GM18526 (cell line): Measurements from ENCODE around the gene KLF3.

Experiments used
- POLR2A ChIP-seq: IDR thresholded peaks from 3 replicates; pipeline ENCODE4 v1.6.1; 2011; ENCODE audit not compliant: insufficient read length; ENCODE audit errors: extremely low read depth

Gene KLF3

GRCh38 chr4:38681281-38681991 is 17.4 kb downstream of the KLF3 start:
- TF ChIP-seq POLR2A, result no peak

DNA sequence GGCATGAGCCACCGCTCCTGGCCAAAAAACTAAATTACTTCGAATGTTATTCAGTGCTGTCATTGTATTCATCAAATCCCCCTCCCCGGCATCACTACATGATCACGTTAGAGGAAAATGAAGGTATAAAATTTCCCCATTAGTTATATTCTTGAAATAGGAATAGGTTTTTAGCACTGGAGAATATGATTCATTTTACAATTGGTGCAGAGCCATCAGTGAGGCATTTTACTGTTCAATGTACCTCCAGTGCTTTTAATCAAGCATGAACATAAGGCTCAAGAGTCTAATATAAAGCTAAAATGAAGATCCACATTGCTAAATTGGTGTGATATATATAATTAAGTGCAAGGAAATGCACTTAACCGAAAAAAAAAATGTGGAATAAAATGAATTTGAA is 18.3 kb downstream of the KLF3 start:
- no peak for TF ChIP-seq POLR2A

DNA sequence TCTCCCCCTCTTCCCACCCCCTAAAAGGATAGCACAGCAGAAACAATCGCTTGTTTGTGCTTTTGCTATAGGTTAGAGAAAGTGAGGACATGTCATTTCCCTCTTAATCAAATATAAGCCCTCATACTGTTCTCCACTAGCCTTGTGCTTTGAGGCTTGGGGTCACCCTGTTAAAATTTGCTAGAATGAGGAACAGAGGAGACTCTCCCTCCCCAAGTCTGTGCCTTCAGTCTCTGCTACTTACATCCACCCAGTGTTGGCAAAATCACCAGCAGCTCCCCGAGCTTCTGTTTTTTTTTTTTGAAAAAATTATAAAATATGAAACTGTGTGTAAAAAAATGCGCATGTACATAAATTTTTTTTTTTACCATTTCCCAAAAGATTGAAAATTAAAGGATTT is 19.3 kb downstream of the KLF3 start:
- TF ChIP-seq POLR2A, result no peak

GRCh38 chr4:38684271-38684670 is 20.3 kb downstream of the KLF3 start:
- TF ChIP-seq POLR2A, result no peak

- no peak for TF ChIP-seq POLR2A
Measured at GRCh38 chr4:38684951-38685844, 21.2 kb downstream of the KLF3 start.

GRCh38 chr4:38686682-38687081 is 22.7 kb downstream of the KLF3 start:
- no peak for TF ChIP-seq POLR2A

GRCh38 chr4:38687571-38688011 is 23.6 kb downstream of the KLF3 start:
- TF ChIP-seq POLR2A, result no peak

DNA sequence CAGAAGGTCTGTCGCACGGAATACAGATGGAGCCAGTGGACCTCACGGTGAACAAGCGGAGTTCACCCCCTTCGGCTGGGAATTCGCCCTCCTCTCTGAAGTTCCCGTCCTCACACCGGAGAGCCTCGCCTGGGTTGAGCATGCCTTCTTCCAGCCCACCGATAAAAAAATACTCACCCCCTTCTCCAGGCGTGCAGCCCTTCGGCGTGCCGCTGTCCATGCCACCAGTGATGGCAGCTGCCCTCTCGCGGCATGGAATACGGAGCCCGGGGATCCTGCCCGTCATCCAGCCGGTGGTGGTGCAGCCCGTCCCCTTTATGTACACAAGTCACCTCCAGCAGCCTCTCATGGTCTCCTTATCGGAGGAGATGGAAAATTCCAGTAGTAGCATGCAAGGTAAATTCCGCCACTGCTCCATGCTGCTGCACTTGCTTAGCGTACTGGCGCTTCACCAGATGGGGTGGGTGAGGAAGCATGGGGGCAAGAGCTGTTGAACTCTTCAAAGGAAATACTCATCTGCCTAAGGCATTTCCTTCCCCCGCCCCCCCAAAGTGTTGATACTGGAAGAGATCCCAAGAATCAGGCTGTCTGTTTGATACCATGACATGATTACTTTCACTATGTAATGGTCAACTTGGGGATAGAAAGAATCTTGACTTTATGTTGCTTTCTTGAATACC is 24.8 kb downstream of the KLF3 start:
- TF ChIP-seq POLR2A, result no peak

- no peak for TF ChIP-seq POLR2A
Measured at GRCh38 chr4:38691251-38692008, 27.4 kb downstream of the KLF3 start.

DNA sequence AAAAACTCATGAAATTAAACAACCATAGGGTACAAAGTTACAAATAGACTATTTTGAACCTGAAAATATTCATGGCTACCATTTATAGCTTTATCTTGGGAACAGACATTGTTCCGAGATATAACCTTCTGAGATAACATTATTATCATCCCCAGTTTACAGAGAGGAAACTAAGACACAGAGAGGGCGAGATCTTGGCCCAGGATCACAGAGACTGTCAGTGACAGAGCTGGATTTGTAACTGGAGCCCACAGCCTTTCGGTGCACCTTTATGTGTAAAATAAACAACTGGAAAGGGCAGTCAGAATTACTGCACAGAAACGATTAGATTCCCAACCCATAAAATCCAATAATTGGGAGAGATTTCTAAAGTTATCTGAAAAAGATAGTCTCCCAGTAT is 28.4 kb downstream of the KLF3 start:
- TF ChIP-seq POLR2A, result no peak

DNA sequence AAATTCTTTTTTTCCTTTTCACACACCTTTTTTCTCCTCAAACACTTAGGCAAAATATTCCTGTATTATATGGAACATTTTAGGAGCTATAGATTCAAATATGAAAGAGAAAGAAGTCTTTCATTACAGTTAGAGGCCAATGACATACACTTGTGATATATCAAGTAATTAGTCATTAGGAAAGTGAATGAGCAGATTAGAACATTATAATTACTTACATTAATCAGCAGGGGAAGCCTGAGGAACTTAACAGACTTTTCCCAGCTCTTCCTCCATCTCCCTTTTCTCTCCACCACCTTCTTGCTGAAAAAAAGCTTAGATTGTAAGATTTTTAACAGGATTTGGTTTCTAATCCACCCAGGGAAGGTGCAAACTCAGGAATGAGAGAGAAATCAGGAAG is 29.6 kb downstream of the KLF3 start:
- no peak for TF ChIP-seq POLR2A

- no peak for TF ChIP-seq POLR2A
Measured at GRCh38 chr4:38694330-38694729, 30.3 kb downstream of the KLF3 start.

DNA sequence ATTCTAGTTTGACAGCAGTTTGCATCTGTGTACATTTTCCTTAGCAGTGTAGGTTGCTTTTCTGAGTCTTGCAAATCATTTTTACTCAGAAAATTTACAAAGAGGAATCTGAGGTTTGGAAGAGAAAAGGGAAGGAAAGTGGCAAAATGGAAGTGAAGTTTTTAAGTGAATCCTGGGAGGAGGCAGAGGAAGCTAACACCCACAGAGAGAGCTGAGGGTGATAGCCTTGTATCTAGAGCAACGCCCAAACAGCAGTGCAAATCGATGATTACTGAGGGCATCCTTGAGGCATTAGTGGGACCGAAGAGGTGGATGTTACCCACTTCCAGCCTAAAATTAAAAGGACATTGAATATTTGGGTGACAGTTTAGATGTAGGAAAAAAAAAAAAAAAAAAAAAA is 31.8 kb downstream of the KLF3 start:
- TF ChIP-seq POLR2A, result no peak

DNA sequence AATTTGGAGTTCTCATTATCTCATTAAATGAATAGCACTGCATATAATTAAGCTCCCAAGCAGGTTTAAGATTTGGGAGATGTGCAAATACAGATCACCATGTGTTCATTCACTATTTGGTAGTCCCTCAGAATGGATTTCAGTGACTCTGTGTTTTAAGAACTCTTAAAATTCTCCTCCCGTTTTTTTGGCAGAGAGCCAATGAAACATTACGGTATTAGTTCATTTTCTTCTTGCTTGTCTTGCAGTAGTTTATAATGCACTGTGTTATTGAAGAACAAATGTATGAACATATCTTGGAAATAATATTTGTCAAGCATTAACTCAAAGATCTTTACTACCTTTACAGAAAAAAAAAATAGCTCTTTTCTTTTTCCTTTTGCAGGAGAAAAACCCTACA is 32.7 kb downstream of the KLF3 start:
- no peak for TF ChIP-seq POLR2A

GRCh38 chr4:38698176-38698575 is 34.2 kb downstream of the KLF3 start:
- no peak for TF ChIP-seq POLR2A
